Transverse colon (tissue), 3 donors: ENCODE results near the gene EMP2.

ENCODE experiments used
- CTCF ChIP-seq, 5 experiments: fragments of 200-600 bp in 3 of 5; fragments of 450-650 bp in 2 of 5; sonication (generic) in 3 of 5; IDR thresholded peaks; 1 replicate in 2 of 5; 2 replicates in 3 of 5; pipeline ENCODE4 v1.5.1; 2016 to 2017; ENCODE audit warnings: antibody characterized with exemption in 5 of 5, inconsistent platforms in 3 of 5, mild to moderate bottlenecking in 2 of 5, moderate library complexity in 1 of 5
- EP300 ChIP-seq: sonication (generic); formaldehyde crosslinking; IDR thresholded peaks from one replicate; pipeline ENCODE4 v1.6.1; 2017; ENCODE audit warnings: antibody characterized with exemption, low read depth
- POLR2A ChIP-seq: fragments of 450-650 bp; IDR thresholded peaks from one replicate; pipeline ENCODE4 v1.6.1; 2016; ENCODE audit warnings: antibody characterized with exemption, mild to moderate bottlenecking, moderate library complexity

GRCh38 chr16:10580883-10581247 lies 467 bp upstream of the EMP2 start:
- TF ChIP-seq CTCF (IDR thresholded peaks at IDR 0.05) = no peak
- TF ChIP-seq EP300 = no peak
- TF ChIP-seq POLR2A = no peak
